ENCODE results near the gene HSPB9. TPM values are rescaled to one million over a fixed set of nuclear protein-coding genes. Genes with fewer than 3 reads are reported as not detected.

HSPB9 gene
- total RNA-seq, 1 experiment from 2014 or later = not detected

DNA sequence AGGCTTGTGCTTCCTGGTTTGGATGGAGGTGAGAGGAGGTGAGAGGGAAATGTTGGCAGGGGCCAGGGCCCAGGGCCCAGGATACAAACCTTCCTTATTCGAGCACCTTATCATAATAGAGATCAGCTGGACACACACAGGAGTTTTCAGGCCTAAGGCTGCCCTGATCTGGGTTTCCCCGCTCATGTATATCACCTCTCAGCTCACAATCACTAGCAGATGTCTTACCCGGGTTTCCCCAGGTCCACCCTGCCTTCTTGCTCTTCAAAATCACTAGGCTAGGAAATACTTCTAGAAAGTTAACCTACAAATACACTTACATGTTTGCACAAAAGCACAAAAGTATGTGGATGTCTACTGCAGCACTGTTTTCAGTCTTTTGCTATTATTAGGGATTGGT is 4.2 kb downstream of the HSPB9 start:
- H3K4me1 ChIP-seq (ENCODE audit: insufficient read depth, low read length, poor library complexity, severe bottlenecking) = no peaks in the 10 kb centered on the region
- H3K9me3 ChIP-seq (ENCODE audit: low read depth, low read length, poor library complexity, severe bottlenecking) = no peaks in the 10 kb centered on the region
- DNase-seq (ENCODE audit: low spot score) = no peak
- ChIA-PET POLR2A (ENCODE audit: low non-redundant PET) (no interaction called here), CTCF (no interaction called here)
- H3K4me3 ChIP-seq (ENCODE audit: low read depth, low read length, poor library complexity, severe bottlenecking) = no peak overlapping the region
- H3K27ac ChIP-seq (ENCODE audit: low read depth, low read length, poor library complexity, severe bottlenecking) = no peak overlapping the region
- H3K36me3 ChIP-seq (ENCODE audit: insufficient read depth, low read length, poor library complexity, severe bottlenecking) = no peaks in the 10 kb centered on the region
- H3K27me3 ChIP-seq (replicated peaks; ENCODE audit: insufficient read depth, low read depth, low read length, poor library complexity) = no peaks in the 10 kb centered on the region
- intact Hi-C loops (cut with micrococcal nuclease; ENCODE audit: unreplicated experiment) = no loop called here
- BruUV-seq (replicated peaks) = no TSS peak
- TF ChIP-seq, protein P1, sequence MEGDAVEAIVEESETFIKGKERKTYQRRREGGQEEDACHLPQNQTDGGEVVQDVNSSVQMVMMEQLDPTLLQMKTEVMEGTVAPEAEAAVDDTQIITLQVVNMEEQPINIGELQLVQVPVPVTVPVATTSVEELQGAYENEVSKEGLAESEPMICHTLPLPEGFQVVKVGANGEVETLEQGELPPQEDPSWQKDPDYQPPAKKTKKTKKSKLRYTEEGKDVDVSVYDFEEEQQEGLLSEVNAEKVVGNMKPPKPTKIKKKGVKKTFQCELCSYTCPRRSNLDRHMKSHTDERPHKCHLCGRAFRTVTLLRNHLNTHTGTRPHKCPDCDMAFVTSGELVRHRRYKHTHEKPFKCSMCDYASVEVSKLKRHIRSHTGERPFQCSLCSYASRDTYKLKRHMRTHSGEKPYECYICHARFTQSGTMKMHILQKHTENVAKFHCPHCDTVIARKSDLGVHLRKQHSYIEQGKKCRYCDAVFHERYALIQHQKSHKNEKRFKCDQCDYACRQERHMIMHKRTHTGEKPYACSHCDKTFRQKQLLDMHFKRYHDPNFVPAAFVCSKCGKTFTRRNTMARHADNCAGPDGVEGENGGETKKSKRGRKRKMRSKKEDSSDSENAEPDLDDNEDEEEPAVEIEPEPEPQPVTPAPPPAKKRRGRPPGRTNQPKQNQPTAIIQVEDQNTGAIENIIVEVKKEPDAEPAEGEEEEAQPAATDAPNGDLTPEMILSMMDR (conservative IDR thresholded peaks at IDR 0.05; ENCODE audit: low read depth, low read length) = no peak
- TF ChIP-seq EZH2 (IDR thresholded peaks at IDR 0.05; ENCODE audit: borderline replicate concordance, low read depth, low read length, poor library complexity, severe bottlenecking) = no peak

DNA sequence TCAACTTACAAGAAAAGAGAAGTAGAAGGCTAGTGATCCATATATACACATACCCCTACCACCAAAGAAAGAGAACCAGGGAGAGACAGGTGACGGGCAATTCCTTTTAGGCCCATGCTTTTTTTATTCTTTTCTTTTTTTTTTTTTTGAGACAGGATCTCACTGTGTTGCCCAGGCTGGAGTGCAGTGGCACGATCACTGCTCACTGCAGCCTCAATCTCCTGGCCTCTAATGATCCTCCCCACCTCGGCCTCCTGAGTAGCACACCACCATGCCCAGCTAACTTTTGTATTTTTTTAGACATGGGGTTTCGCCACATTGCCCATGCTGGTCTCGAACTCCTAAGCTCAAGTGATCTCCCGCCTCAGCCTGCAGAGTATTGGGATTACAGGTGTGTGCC is 4.8 kb downstream of the HSPB9 start:
- Histone ChIP-seq H3K4me3 (ENCODE audit: low read depth, low read length, poor library complexity, severe bottlenecking) (no peak overlapping the region), H3K27me3 (replicated peaks; ENCODE audit: insufficient read depth, low read depth, low read length, poor library complexity) (no peaks in the 10 kb centered on the region), H3K4me1 (ENCODE audit: insufficient read depth, low read length, poor library complexity, severe bottlenecking) (no peaks in the 10 kb centered on the region), H3K9me3 (ENCODE audit: low read depth, low read length, poor library complexity, severe bottlenecking) (no peaks in the 10 kb centered on the region), H3K36me3 (ENCODE audit: insufficient read depth, low read length, poor library complexity, severe bottlenecking) (no peaks in the 10 kb centered on the region), H3K27ac (ENCODE audit: low read depth, low read length, poor library complexity, severe bottlenecking) (no peak overlapping the region)
- ChIA-PET CTCF (no interaction called here), POLR2A (ENCODE audit: low non-redundant PET) (no interaction called here)
- no peak for DNase-seq (ENCODE audit: low spot score)
- BruUV-seq (replicated peaks) = no TSS peak
- intact Hi-C loops (cut with micrococcal nuclease; ENCODE audit: unreplicated experiment) = no loop called here
- no peak for TF ChIP-seq EZH2 (IDR thresholded peaks at IDR 0.05; ENCODE audit: borderline replicate concordance, low read depth, low read length, poor library complexity, severe bottlenecking)
- TF ChIP-seq, protein P1 (conservative IDR thresholded peaks at IDR 0.05; ENCODE audit: low read depth, low read length) = no peak

DNA sequence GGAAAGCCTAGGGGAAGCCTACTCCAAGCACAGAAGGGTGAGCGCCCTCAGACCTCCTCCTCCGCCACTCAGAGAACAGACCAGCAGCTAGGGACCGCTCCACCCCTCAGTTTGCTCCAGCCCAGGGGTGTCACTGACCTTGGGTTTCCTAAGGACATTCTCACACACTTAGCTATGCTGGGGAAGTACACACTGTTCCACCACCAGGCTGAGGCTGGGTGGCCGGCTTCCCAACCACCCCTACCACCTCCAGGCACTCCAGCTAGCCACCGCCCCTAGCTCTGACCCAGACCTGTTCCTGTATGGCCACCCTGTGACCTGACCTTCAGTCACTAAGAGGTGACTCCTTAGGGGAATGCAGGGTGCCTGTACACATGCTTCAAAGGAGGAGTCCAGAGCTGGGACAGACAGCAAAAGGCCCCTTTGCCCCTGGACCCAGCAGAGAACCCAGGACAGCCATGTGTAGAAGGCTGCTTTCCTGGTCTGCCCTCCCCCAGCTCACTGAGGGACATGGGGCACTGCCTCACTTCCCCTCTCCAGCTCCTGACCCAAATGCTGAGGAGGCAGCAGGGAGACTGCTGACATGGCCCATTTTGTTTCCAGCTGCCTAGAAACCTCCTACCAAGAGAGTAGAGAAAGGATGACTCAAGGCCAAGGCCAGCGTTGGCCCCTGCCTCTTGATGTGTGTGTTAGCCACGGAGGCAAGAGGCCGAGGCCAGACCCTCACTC is 6.7 kb downstream of the HSPB9 start:
- no peak overlapping the region for H3K27ac ChIP-seq (ENCODE audit: low read depth, low read length, poor library complexity, severe bottlenecking)
- intact Hi-C loops (cut with micrococcal nuclease; ENCODE audit: unreplicated experiment) = no loop called here

More for the DNA sequence above, 6.7 kb downstream of the HSPB9 start:
- no TSS peak for BruUV-seq (replicated peaks)
- Histone ChIP-seq H3K36me3 (ENCODE audit: insufficient read depth, low read length, poor library complexity, severe bottlenecking) (no peaks in the 10 kb centered on the region), H3K27me3 (replicated peaks; ENCODE audit: insufficient read depth, low read depth, low read length, poor library complexity) (no peaks in the 10 kb centered on the region), H3K4me3 (ENCODE audit: low read depth, low read length, poor library complexity, severe bottlenecking) (no peak overlapping the region), H3K9me3 (ENCODE audit: low read depth, low read length, poor library complexity, severe bottlenecking) (no peaks in the 10 kb centered on the region), H3K4me1 (ENCODE audit: insufficient read depth, low read length, poor library complexity, severe bottlenecking) (no peaks in the 10 kb centered on the region)
- ChIA-PET POLR2A (ENCODE audit: low non-redundant PET) (no interaction called here), CTCF (no interaction called here)
- no peak for DNase-seq (ENCODE audit: low spot score)
- TF ChIP-seq, protein P1 (conservative IDR thresholded peaks at IDR 0.05; ENCODE audit: low read depth, low read length) = no peak
- no peak for TF ChIP-seq EZH2 (IDR thresholded peaks at IDR 0.05; ENCODE audit: borderline replicate concordance, low read depth, low read length, poor library complexity, severe bottlenecking)
